B cell (primary cell): ENCODE results near the gene CRMP1.

Experiments used
- EZH2 ChIP-seq: IDR thresholded peaks from 2 replicates; pipeline ENCODE4 v1.6.1; 2012; ENCODE audit warnings: borderline replicate concordance, low read depth, mild to moderate bottlenecking, moderate library complexity, low read length; ENCODE audit not compliant: insufficient read depth, poor library complexity, severe bottlenecking
- TF ChIP-seq, protein P1 (sequence below): fragments of 200-600 bp; IDR thresholded peaks from one replicate; pipeline ENCODE4 v1.8.0; 2022; ENCODE audit warnings: antibody characterized with exemption, mild to moderate bottlenecking

DNA sequence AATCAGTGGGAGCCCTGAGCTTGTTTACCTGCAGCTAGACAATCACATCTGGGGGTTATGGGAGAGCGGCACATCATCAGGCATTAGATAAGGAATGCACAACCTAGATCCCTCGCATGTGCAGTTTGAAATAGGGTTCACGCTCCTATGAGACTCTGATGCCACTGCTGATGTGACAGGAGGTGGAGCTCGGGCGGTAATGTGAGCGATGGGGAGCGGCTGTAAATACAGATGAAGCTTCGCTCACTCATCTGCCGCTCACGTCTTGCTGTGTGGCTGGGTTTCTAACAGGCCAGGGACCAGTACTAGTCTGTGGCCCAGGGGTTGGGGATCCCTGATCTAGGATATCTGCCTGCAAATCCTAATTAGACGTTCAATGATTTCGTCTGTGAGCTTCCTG is 90.3 kb downstream of the CRMP1 start:
- TF ChIP-seq, protein P1, sequence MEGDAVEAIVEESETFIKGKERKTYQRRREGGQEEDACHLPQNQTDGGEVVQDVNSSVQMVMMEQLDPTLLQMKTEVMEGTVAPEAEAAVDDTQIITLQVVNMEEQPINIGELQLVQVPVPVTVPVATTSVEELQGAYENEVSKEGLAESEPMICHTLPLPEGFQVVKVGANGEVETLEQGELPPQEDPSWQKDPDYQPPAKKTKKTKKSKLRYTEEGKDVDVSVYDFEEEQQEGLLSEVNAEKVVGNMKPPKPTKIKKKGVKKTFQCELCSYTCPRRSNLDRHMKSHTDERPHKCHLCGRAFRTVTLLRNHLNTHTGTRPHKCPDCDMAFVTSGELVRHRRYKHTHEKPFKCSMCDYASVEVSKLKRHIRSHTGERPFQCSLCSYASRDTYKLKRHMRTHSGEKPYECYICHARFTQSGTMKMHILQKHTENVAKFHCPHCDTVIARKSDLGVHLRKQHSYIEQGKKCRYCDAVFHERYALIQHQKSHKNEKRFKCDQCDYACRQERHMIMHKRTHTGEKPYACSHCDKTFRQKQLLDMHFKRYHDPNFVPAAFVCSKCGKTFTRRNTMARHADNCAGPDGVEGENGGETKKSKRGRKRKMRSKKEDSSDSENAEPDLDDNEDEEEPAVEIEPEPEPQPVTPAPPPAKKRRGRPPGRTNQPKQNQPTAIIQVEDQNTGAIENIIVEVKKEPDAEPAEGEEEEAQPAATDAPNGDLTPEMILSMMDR, result no peak
- TF ChIP-seq EZH2, result no peak
